Measurements from ENCODE around the gene CYP11A1. TPM values are rescaled to one million over a fixed set of nuclear protein-coding genes. Genes with fewer than 3 reads are reported as not detected.

Gene CYP11A1

DNA sequence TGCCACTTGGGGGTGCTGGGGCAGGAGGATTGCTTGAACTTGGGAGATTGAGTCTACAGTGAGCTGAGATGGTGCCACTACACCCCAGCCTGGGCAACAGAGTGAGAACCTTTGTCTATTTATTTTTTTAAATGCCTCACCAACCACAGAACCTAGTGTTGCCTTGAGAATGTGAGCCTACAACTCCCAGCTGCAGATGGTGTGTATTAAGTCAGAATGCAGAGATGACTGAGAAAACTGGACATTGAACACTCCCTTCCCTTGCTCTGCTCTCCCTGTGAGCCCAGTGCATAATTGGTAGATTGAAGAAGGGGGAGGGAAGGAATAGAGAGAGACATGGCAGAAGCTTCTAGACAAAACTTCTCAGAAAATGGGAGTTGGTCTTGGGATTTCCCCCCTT, 77.8 kb downstream of the CYP11A1 start:
- TF ChIP-seq POLR2AphosphoS5 (IDR thresholded peaks at IDR 0.05; ENCODE audit: low read depth) (no peak), CTCF (IDR thresholded peaks at IDR 0.05; ENCODE audit: insufficient read depth, low read length) (no peak), SPI1 (IDR thresholded peaks at IDR 0.05; ENCODE audit: borderline replicate concordance, low read depth) (no peak), GABPA (IDR thresholded peaks at IDR 0.05; ENCODE audit: low read depth) (no peak)
- TF ChIP-seq, protein P1, sequence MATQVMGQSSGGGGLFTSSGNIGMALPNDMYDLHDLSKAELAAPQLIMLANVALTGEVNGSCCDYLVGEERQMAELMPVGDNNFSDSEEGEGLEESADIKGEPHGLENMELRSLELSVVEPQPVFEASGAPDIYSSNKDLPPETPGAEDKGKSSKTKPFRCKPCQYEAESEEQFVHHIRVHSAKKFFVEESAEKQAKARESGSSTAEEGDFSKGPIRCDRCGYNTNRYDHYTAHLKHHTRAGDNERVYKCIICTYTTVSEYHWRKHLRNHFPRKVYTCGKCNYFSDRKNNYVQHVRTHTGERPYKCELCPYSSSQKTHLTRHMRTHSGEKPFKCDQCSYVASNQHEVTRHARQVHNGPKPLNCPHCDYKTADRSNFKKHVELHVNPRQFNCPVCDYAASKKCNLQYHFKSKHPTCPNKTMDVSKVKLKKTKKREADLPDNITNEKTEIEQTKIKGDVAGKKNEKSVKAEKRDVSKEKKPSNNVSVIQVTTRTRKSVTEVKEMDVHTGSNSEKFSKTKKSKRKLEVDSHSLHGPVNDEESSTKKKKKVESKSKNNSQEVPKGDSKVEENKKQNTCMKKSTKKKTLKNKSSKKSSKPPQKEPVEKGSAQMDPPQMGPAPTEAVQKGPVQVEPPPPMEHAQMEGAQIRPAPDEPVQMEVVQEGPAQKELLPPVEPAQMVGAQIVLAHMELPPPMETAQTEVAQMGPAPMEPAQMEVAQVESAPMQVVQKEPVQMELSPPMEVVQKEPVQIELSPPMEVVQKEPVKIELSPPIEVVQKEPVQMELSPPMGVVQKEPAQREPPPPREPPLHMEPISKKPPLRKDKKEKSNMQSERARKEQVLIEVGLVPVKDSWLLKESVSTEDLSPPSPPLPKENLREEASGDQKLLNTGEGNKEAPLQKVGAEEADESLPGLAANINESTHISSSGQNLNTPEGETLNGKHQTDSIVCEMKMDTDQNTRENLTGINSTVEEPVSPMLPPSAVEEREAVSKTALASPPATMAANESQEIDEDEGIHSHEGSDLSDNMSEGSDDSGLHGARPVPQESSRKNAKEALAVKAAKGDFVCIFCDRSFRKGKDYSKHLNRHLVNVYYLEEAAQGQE (IDR thresholded peaks at IDR 0.05; ENCODE audit: insufficient replicate concordance, low read depth), result no peak

More for the DNA sequence above, 77.8 kb downstream of the CYP11A1 start:
- no peak overlapping the region for H3K4me3 ChIP-seq (replicated peaks; ENCODE audit: insufficient read depth, low read length)
- no peak overlapping the region for H3K27ac ChIP-seq (replicated peaks)
- no peak for DNase-seq (ENCODE audit: low read depth in 1 of 2, low spot score in 1 of 2)
- H3K27me3 ChIP-seq (ENCODE audit: insufficient read depth, poor library complexity, severe bottlenecking), result no peaks in the 10 kb centered on the region

Small RNA genes within 50 kb of the gene (microRNA-seq; reads per million reads assigned to microRNA genes)
- not detected for gene MIR6881

All from HL-60 (cell line).